OCI-LY3 (cell line): ENCODE results near the gene OSCP1.

Experiments used
- H2AFZ ChIP-seq: fragments of 200-600, 300-600 bp; shearing (Covaris generic); 2 replicates; pipeline ENCODE4 v1.6.0; 2014; ENCODE audit warnings: antibody characterized with exemption, low read depth, low read length
- H3K27ac ChIP-seq: fragments of 200-600, 300-600 bp; sonication (generic); 2 replicates; pipeline ENCODE4 v1.5.1; 2014; ENCODE audit warnings: mild to moderate bottlenecking, low read length, moderate library complexity, mixed read lengths
- H3K27me3 ChIP-seq: fragments of 200-600, 300-600 bp; sonication (generic); 2 replicates; pipeline ENCODE4 v1.6.1; 2014; ENCODE audit warnings: low read depth, low read length, mixed read lengths
- H3K36me3 ChIP-seq: fragments of 200-600, 300-600 bp; sonication (generic); replicated peaks from 2 replicates; pipeline ENCODE3; 2014; ENCODE audit warnings: low read depth, low read length, mixed read lengths
- H3K4me1 ChIP-seq: fragments of 300-600, 200-600 bp; sonication (generic); 2 replicates; pipeline ENCODE4 v1.6.1; 2014; ENCODE audit warnings: low read length, mixed read lengths
- H3K4me2 ChIP-seq: fragments of 200-600, 300-600 bp; sonication (generic); 2 replicates; pipeline ENCODE4 v1.6.1; 2014; ENCODE audit warnings: low read length, mixed read lengths
- H3K4me3 ChIP-seq: fragments of 300-600, 200-600 bp; sonication (generic); 2 replicates; pipeline ENCODE4 v1.5.1; 2014; ENCODE audit warnings: antibody characterized with exemption, mild to moderate bottlenecking, low read length, moderate library complexity
- H3K79me2 ChIP-seq: fragments of 300-600, 200-600 bp; shearing (Covaris generic); 2 replicates; pipeline ENCODE4 v1.6.1; 2014; ENCODE audit warnings: mild to moderate bottlenecking, low read length, mixed read lengths
- H3K9ac ChIP-seq: fragments of 300-600, 200-600 bp; shearing (Covaris generic); 2 replicates; pipeline ENCODE4 v1.6.0; 2014; ENCODE audit warnings: mild to moderate bottlenecking, low read length, moderate library complexity
- H3K9me3 ChIP-seq: fragments of 200-600, 300-600 bp; shearing (Covaris generic); 2 replicates; pipeline ENCODE4 v1.6.1; 2014; ENCODE audit warnings: low read length, mixed read lengths; ENCODE audit not compliant: insufficient read depth
- H4K20me1 ChIP-seq: fragments of 200-600, 300-600 bp; sonication (generic); 2 replicates; pipeline ENCODE4 v1.6.1; 2016; ENCODE audit warnings: low read length, mixed read lengths; ENCODE audit not compliant: insufficient read depth
- CTCF ChIP-seq: fragments of 200-600, 300-600 bp; sonication (generic); IDR thresholded peaks from 2 replicates; pipeline ENCODE4 v1.5.1; 2014; ENCODE audit warnings: antibody characterized with exemption, low read length, low read depth
- EZH2phosphoT487 ChIP-seq: fragments of 200-600 bp; shearing (Covaris generic); IDR thresholded peaks from 2 replicates; pipeline ENCODE4 v1.6.1; 2018; ENCODE audit warnings: antibody characterized with exemption, mixed run types, low read depth

The OSCP1 gene

DNA sequence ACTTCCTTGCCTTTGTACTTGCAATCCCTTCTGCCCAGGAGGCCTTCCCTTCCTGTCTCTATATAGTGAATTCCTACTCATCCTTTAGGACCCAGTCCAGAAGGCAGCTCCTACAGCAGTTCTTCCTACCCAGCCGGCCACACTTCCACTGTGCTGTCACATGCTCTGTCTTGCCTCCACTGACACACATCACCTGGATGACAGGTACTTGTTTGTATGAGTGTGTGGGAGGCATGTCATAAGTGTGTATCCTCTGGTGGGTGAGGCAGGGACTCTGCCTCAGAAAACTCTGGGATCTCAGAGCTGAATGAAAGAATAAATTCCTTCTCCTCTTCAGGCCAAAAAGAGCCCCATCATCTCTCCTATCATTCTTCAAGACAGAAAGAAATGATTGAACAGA is 5.1 kb upstream of the OSCP1 start:
- Histone ChIP-seq H3K4me1 (peaks cover 6% of the 10 kb centered on the region), H2AFZ (no peak overlapping the region), H3K4me3 (no peak overlapping the region), H3K36me3 (peaks cover 12% of the 10 kb centered on the region), H3K27me3 (no peaks in the 10 kb centered on the region), H3K27ac (no peak overlapping the region), H3K4me2 (no peak overlapping the region), H4K20me1 (no peaks in the 10 kb centered on the region), H3K9me3 (no peaks in the 10 kb centered on the region), H3K79me2 (no peaks in the 10 kb centered on the region), H3K9ac (no peak overlapping the region)
- TF ChIP-seq CTCF (no peak), EZH2phosphoT487 (no peak)

GRCh38 chr1:36453600-36454388 is 3.5 kb upstream of the OSCP1 start:
- Histone ChIP-seq H3K27ac (no peak overlapping the region), H3K9ac (no peak overlapping the region), H3K4me2 (no peak overlapping the region), H3K36me3 (peaks cover 10% of the 10 kb centered on the region), H3K79me2 (no peaks in the 10 kb centered on the region), H3K4me3 (no peak overlapping the region), H3K9me3 (no peaks in the 10 kb centered on the region), H3K4me1 (peaks cover 2% of the 10 kb centered on the region), H3K27me3 (no peaks in the 10 kb centered on the region), H4K20me1 (no peaks in the 10 kb centered on the region), H2AFZ (no peak overlapping the region)
- no peak for TF ChIP-seq EZH2phosphoT487

DNA sequence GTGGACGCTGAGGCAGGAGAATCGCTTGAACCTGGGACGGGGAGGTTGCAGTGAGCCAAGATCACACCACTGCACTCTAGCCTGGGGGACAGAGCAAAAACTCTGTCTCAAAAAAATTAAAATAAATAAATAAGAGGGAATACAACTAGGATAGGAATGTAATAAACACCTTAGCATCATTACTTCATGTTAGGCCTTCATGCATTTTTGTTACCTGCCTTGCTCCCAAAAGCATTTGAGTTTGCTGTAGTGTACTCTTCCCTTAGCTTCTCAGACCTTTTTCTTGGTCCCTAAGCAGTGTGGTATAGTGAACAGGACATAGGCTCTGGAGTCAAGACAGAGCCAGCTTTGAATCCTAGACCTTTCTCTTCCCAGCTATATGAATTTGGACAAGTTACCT is 2.8 kb upstream of the OSCP1 start:
- Histone ChIP-seq H3K27me3 (no peaks in the 10 kb centered on the region), H3K4me3 (no peak overlapping the region), H3K9me3 (no peaks in the 10 kb centered on the region), H3K27ac (no peak overlapping the region), H3K36me3 (peaks cover 10% of the 10 kb centered on the region), H4K20me1 (no peaks in the 10 kb centered on the region), H2AFZ (no peak overlapping the region), H3K4me2 (no peak overlapping the region), H3K9ac (no peak overlapping the region), H3K79me2 (no peaks in the 10 kb centered on the region), H3K4me1 (no peaks in the 10 kb centered on the region)
- no peak for TF ChIP-seq EZH2phosphoT487
- no peak for TF ChIP-seq CTCF

DNA sequence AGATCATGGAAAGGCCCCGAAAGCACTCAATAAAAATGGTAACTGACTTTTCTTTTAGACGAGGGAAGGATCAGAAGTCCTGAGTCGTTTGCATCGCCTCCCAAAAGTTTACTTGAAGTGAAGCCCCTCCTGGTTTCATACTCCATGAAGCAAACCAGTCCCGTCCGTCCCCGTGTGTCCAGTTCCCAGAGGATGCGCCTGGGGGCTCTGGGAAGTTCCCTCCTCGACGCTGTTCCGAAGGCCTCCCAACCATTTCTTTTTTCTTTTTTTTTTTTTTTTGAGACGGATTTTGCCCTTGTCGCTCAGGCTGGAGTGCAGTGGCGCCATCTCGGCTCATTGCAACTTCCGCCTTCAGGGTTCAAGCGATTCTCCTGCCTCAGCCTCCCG is 661 bp upstream of the OSCP1 start:
- Histone ChIP-seq H3K36me3 (peaks cover 6% of the 10 kb centered on the region), H2AFZ (peak overlapping the region; percentile 59), H3K9me3 (no peaks in the 10 kb centered on the region), H3K79me2 (no peaks in the 10 kb centered on the region), H4K20me1 (no peaks in the 10 kb centered on the region), H3K9ac (peak overlapping the region; percentile 82), H3K27ac (peak overlapping the region; percentile 61), H3K4me3 (peak overlapping the region; percentile 85), H3K27me3 (no peaks in the 10 kb centered on the region), H3K4me1 (peaks cover 9% of the 10 kb centered on the region), H3K4me2 (peak overlapping the region; percentile 96)
- no peak for TF ChIP-seq CTCF
- TF ChIP-seq EZH2phosphoT487: no peak
